ENCODE results near the gene ZDHHC13. TPM values are rescaled to one million over a fixed set of nuclear protein-coding genes. Genes with fewer than 3 reads are reported as not detected.

The ZDHHC13 gene
- polyA plus RNA-seq, 1 donor from 2014 or later: 70.0 TPM

DNA sequence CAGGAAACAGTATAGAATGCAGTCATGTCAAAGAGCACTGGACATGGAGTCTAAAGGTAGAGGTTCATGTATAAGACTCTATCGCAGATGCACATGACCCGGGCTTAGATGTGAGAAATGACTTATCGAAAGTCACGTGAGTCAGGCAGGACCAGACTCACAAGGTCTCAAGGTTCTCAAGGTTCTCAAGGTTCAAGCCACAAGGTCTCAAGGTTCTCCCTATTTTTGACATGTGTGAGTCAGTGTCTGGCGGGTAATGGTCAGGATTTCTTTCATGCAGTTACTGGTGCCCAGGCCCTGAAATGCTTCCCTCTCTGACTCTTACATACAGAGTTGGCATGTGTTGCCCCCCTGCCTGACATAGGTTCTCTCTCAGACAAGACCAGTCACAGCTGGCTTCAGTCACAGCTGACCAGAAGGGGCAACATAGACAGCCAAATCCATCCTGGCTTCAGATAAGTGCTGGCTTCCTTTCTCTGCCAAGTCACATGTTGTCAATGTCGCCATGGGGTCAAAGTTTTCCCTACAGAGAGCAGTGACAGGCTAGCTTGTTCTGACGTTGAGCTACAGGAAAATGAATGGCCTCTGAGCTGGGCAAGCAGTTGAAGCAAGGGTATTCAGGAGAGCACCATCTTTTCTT lies 74.7 kb downstream of the ZDHHC13 start:
- Histone ChIP-seq H3F3A (ENCODE audit: insufficient read depth, low read length, poor library complexity, severe bottlenecking) (no peaks in the 10 kb centered on the region), H4K20me1 (ENCODE audit: insufficient read depth) (no peaks in the 10 kb centered on the region), H3K36me3 (ENCODE audit: insufficient read depth, low read length) (no peaks in the 10 kb centered on the region), H3K27ac (ENCODE audit: low read length) (no peak overlapping the region), H3K9me3 (ENCODE audit: low read length) (no peaks in the 10 kb centered on the region), H3K9ac (ENCODE audit: low read length) (no peak overlapping the region), H3K27me3 (ENCODE audit: insufficient read depth, low read depth, low read length) (no peaks in the 10 kb centered on the region), H2AFZ (ENCODE audit: low read depth, low read length) (no peak overlapping the region), H3K9me2 (ENCODE audit: insufficient read depth, low read length) (no peaks in the 10 kb centered on the region), H3K4me2 (ENCODE audit: low read length) (no peak overlapping the region), H3K79me2 (replicated peaks; ENCODE audit: insufficient read depth, low read length) (no peaks in the 10 kb centered on the region), H3K4me3 (ENCODE audit: low read length) (no peak overlapping the region)
- TF ChIP-seq SMC3 (conservative IDR thresholded peaks at IDR 0.05; ENCODE audit: poor library complexity): no peak
- TF ChIP-seq EZH2 (IDR thresholded peaks at IDR 0.05; ENCODE audit: borderline replicate concordance, insufficient read depth, low read length, poor library complexity, severe bottlenecking): no peak
- TF ChIP-seq TAF1 (IDR thresholded peaks at IDR 0.05; ENCODE audit: low read depth): no peak
- TF ChIP-seq, protein P1, sequence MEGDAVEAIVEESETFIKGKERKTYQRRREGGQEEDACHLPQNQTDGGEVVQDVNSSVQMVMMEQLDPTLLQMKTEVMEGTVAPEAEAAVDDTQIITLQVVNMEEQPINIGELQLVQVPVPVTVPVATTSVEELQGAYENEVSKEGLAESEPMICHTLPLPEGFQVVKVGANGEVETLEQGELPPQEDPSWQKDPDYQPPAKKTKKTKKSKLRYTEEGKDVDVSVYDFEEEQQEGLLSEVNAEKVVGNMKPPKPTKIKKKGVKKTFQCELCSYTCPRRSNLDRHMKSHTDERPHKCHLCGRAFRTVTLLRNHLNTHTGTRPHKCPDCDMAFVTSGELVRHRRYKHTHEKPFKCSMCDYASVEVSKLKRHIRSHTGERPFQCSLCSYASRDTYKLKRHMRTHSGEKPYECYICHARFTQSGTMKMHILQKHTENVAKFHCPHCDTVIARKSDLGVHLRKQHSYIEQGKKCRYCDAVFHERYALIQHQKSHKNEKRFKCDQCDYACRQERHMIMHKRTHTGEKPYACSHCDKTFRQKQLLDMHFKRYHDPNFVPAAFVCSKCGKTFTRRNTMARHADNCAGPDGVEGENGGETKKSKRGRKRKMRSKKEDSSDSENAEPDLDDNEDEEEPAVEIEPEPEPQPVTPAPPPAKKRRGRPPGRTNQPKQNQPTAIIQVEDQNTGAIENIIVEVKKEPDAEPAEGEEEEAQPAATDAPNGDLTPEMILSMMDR (IDR thresholded peaks at IDR 0.05; ENCODE audit: poor library complexity, severe bottlenecking): no peak
- no peak for TF ChIP-seq POLR2AphosphoS5 (IDR thresholded peaks at IDR 0.05)
- no peak for TF ChIP-seq MXI1 (conservative IDR thresholded peaks at IDR 0.05; ENCODE audit: poor library complexity, severe bottlenecking)
- TF ChIP-seq, protein P2, sequence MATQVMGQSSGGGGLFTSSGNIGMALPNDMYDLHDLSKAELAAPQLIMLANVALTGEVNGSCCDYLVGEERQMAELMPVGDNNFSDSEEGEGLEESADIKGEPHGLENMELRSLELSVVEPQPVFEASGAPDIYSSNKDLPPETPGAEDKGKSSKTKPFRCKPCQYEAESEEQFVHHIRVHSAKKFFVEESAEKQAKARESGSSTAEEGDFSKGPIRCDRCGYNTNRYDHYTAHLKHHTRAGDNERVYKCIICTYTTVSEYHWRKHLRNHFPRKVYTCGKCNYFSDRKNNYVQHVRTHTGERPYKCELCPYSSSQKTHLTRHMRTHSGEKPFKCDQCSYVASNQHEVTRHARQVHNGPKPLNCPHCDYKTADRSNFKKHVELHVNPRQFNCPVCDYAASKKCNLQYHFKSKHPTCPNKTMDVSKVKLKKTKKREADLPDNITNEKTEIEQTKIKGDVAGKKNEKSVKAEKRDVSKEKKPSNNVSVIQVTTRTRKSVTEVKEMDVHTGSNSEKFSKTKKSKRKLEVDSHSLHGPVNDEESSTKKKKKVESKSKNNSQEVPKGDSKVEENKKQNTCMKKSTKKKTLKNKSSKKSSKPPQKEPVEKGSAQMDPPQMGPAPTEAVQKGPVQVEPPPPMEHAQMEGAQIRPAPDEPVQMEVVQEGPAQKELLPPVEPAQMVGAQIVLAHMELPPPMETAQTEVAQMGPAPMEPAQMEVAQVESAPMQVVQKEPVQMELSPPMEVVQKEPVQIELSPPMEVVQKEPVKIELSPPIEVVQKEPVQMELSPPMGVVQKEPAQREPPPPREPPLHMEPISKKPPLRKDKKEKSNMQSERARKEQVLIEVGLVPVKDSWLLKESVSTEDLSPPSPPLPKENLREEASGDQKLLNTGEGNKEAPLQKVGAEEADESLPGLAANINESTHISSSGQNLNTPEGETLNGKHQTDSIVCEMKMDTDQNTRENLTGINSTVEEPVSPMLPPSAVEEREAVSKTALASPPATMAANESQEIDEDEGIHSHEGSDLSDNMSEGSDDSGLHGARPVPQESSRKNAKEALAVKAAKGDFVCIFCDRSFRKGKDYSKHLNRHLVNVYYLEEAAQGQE (IDR thresholded peaks at IDR 0.05; ENCODE audit: borderline replicate concordance): no peak
- no peak for TF ChIP-seq EP300 (conservative IDR thresholded peaks at IDR 0.05; ENCODE audit: poor library complexity, severe bottlenecking)
- no peak for TF ChIP-seq RAD21 (conservative IDR thresholded peaks at IDR 0.05)

DNA sequence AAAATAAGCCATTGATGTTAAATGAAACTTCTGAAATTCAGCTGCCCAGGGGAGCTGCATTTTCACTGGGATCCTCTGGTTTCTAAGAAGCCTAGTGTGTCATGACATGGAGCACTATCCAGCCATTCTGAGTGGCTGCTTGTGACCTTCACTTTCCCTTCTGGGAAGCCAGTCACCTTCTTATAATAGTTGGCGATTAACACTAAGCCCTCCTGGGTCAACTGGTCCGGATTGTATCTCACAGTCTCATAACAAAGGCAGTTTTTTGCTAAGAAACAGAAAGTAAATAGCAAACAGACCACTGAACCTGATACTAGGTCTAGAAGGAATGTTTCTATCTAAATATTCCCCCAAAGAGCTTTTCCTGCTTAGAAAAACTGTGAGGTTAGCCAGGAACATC lies 76.9 kb downstream of the ZDHHC13 start:
- no peak for TF ChIP-seq SMC3 (conservative IDR thresholded peaks at IDR 0.05; ENCODE audit: poor library complexity)
- TF ChIP-seq EZH2 (IDR thresholded peaks at IDR 0.05; ENCODE audit: borderline replicate concordance, insufficient read depth, low read length, poor library complexity, severe bottlenecking): no peak
- TF ChIP-seq EP300 (conservative IDR thresholded peaks at IDR 0.05; ENCODE audit: poor library complexity, severe bottlenecking): no peak
- TF ChIP-seq POLR2AphosphoS5 (IDR thresholded peaks at IDR 0.05): no peak
- no peak for TF ChIP-seq TAF1 (IDR thresholded peaks at IDR 0.05; ENCODE audit: low read depth)
- TF ChIP-seq RAD21 (conservative IDR thresholded peaks at IDR 0.05): no peak
- TF ChIP-seq, protein P2 (IDR thresholded peaks at IDR 0.05; ENCODE audit: borderline replicate concordance): no peak
- no peak for TF ChIP-seq MXI1 (conservative IDR thresholded peaks at IDR 0.05; ENCODE audit: poor library complexity, severe bottlenecking)
- TF ChIP-seq, protein P1 (IDR thresholded peaks at IDR 0.05; ENCODE audit: poor library complexity, severe bottlenecking): no peak
- no peaks in the 10 kb centered on the region for H3F3A ChIP-seq (ENCODE audit: insufficient read depth, low read length, poor library complexity, severe bottlenecking)
- no peak overlapping the region for H3K4me2 ChIP-seq (ENCODE audit: low read length)
- no peaks in the 10 kb centered on the region for H3K9me2 ChIP-seq (ENCODE audit: insufficient read depth, low read length)
- H3K27me3 ChIP-seq (ENCODE audit: insufficient read depth, low read depth, low read length): no peaks in the 10 kb centered on the region
- no peak overlapping the region for H3K27ac ChIP-seq (ENCODE audit: low read length)
- no peaks in the 10 kb centered on the region for H3K9me3 ChIP-seq (ENCODE audit: low read length)
- no peaks in the 10 kb centered on the region for H4K20me1 ChIP-seq (ENCODE audit: insufficient read depth)
- no peak overlapping the region for H2AFZ ChIP-seq (ENCODE audit: low read depth, low read length)
- no peaks in the 10 kb centered on the region for H3K79me2 ChIP-seq (replicated peaks; ENCODE audit: insufficient read depth, low read length)
- no peaks in the 10 kb centered on the region for H3K36me3 ChIP-seq (ENCODE audit: insufficient read depth, low read length)
- no peak overlapping the region for H3K4me3 ChIP-seq (ENCODE audit: low read length)
- no peak overlapping the region for H3K9ac ChIP-seq (ENCODE audit: low read length)

All from neural cell (in vitro differentiated cells).